Activated CD8-positive, alpha-beta T cell treated with anti-CD3 and anti-CD28 coated beads for 36 hours (primary cell): ENCODE data around the gene LYPD3. TPM values are rescaled to one million over a fixed set of nuclear protein-coding genes. Genes with fewer than 3 reads are reported as not detected.

Source experiments
- ATAC-seq: fragments of 200-7000 bp; cut with Tn5 transposase; one replicate; pipeline ENCODE4 v1.10.0; 2021; ENCODE audit warnings: mild to moderate bottlenecking, moderate library complexity
- CTCF ChIA-PET: fragments of 350-600 bp; sonication (Branson Sonifier 250); formaldehyde crosslinking; loops from one replicate; lab custom pipeline; 2021; ENCODE audit warnings: antibody characterized with exemption; lab: Charles Lee
- POLR2A ChIA-PET: fragments of 350-600 bp; sonication (Branson Sonifier 250); formaldehyde crosslinking; loops from one replicate; lab custom pipeline; 2021; ENCODE audit warnings: antibody characterized with exemption; lab: Charles Lee
- DNase-seq: peaks from one replicate; pipeline ENCODE4 v3.0.0-alpha.2; 2020
- H3K27ac Mint-ChIP-seq: one replicate; pipeline ENCODE4 v1.8.0; 2021; ENCODE audit warnings: mild to moderate bottlenecking, mixed read lengths
- H3K27me3 Mint-ChIP-seq: one replicate; pipeline ENCODE4 v1.8.0; 2021; ENCODE audit warnings: mixed read lengths
- H3K36me3 Mint-ChIP-seq: one replicate; pipeline ENCODE4 v1.8.0; 2021; ENCODE audit warnings: low read depth, mixed read lengths
- H3K4me1 Mint-ChIP-seq: one replicate; pipeline ENCODE4 v1.8.0; 2021; ENCODE audit warnings: low read depth, mixed read lengths
- H3K4me3 Mint-ChIP-seq: one replicate; pipeline ENCODE4 v1.8.0; 2021; ENCODE audit warnings: mild to moderate bottlenecking, moderate library complexity, mixed read lengths
- H3K9me3 Mint-ChIP-seq: one replicate; pipeline ENCODE4 v1.8.0; 2021; ENCODE audit warnings: mixed read lengths
- intact Hi-C: fragments of 100-400 bp; cut with micrococcal nuclease; formaldehyde crosslinking; loops from one replicate; pipeline ENCODE4 v1.10.0; 2022
- total RNA-seq, 2 experiments: library from RNA; stranded (reverse); gene quantifications; one replicate each; pipeline ENCODE4 v1.2.3, GENCODE V29; 2021
- TF ChIP-seq, protein P1 (sequence below): fragments of 200-600 bp; IDR thresholded peaks from one replicate; pipeline ENCODE4 v1.8.0; 2022; ENCODE audit warnings: antibody characterized with exemption, mild to moderate bottlenecking

LYPD3 gene
- total RNA-seq, 2 experiments from 2014 or later: 4.4 to 4.9 TPM

- peaks cover 7% of the 10 kb centered on the region for H3K4me1 Mint-ChIP-seq
- H3K9me3 Mint-ChIP-seq: no peaks in the 10 kb centered on the region
- intact Hi-C loops: no loop called here
- ChIA-PET CTCF (interaction anchor here (1.8 to 2.2 kb wide), 2 partner anchors 10 to 13 kb away, joined by 4 to 10 read pairs; no protein-coding TSS in a partner anchor), POLR2A (no interaction called here)
- H3K27ac Mint-ChIP-seq: no peak overlapping the region
- H3K36me3 Mint-ChIP-seq: no peaks in the 10 kb centered on the region
- no peaks in the 10 kb centered on the region for H3K27me3 Mint-ChIP-seq
- ATAC-seq (no peak), DNase-seq (no peak)
- no peak overlapping the region for H3K4me3 Mint-ChIP-seq
- TF ChIP-seq, protein P1, sequence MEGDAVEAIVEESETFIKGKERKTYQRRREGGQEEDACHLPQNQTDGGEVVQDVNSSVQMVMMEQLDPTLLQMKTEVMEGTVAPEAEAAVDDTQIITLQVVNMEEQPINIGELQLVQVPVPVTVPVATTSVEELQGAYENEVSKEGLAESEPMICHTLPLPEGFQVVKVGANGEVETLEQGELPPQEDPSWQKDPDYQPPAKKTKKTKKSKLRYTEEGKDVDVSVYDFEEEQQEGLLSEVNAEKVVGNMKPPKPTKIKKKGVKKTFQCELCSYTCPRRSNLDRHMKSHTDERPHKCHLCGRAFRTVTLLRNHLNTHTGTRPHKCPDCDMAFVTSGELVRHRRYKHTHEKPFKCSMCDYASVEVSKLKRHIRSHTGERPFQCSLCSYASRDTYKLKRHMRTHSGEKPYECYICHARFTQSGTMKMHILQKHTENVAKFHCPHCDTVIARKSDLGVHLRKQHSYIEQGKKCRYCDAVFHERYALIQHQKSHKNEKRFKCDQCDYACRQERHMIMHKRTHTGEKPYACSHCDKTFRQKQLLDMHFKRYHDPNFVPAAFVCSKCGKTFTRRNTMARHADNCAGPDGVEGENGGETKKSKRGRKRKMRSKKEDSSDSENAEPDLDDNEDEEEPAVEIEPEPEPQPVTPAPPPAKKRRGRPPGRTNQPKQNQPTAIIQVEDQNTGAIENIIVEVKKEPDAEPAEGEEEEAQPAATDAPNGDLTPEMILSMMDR: no peak
These were observed 42.7 kb downstream of the LYPD3 start for GRCh38 chr19:43422689-43423066.

DNA sequence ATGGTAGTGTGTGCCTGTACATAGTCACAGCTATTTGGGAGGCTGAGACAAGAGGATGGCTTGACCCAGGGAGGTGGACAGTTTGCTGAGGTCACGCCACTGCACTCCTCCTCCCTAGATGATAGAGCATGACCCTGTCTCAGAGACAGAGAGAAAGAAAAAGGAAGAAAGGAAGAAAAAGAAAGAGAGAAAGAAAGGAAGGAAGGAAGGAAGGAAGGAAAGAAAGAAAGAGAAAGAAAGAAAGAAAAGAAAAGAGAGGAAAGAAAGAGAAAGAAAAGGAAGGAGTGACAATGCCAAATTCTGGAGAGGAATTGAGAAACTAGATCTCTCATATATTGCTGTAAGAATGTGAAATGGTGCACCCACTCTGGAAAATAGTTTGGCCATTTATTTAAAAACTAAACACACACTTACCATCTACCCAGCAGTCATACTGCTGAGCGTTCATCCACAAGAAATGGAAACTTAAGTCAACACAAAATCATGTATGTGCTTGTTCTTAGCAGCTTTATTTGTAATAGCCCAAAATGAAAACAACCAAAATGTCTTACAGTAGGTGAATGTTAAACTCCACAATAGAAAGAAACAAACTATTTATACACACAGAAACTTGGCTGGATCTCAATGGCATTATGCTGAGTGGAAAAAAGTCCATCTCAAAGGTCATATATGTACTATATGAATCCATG is 43.3 kb downstream of the LYPD3 start:
- CTCF ChIA-PET: interaction anchor here (1.6 to 2.2 kb wide), 3 partner anchors 10 to 98 kb away, joined by 4 to 10 read pairs (median 5); no protein-coding TSS in a partner anchor
- no peak overlapping the region for H3K27ac Mint-ChIP-seq
- no peaks in the 10 kb centered on the region for H3K9me3 Mint-ChIP-seq
- H3K27me3 Mint-ChIP-seq: no peaks in the 10 kb centered on the region
- H3K4me3 Mint-ChIP-seq: no peak overlapping the region
- TF ChIP-seq, protein P1: no peak
- intact Hi-C loops: no loop called here
- no peak for ATAC-seq
- H3K4me1 Mint-ChIP-seq: peaks cover 7% of the 10 kb centered on the region
- DNase-seq: no peak
- POLR2A ChIA-PET: no interaction called here
- no peaks in the 10 kb centered on the region for H3K36me3 Mint-ChIP-seq

DNA sequence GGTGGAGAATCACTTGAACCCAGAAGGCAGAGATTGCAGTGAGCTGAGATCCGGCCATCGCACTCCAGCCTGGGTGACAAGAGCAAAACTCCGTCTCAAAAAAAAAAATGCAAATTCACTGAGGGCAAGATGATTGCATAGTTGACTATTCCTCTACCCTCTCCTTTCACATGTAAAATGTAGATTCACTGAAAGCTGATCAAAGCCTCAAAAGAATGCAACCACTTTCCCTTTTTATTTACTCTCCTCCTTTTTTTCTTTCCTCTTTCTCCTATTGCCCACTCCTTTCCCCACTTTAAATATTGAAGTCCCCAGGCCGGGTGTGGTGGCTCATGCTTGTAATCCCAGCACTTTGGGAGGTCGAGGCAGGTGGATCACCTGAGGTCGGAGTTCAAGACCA is 44.5 kb downstream of the LYPD3 start:
- H3K4me1 Mint-ChIP-seq: peaks cover 6% of the 10 kb centered on the region
- POLR2A ChIA-PET: no interaction called here
- H3K27me3 Mint-ChIP-seq: no peaks in the 10 kb centered on the region
- no peaks in the 10 kb centered on the region for H3K9me3 Mint-ChIP-seq
- no peak overlapping the region for H3K27ac Mint-ChIP-seq
- no peaks in the 10 kb centered on the region for H3K36me3 Mint-ChIP-seq
- TF ChIP-seq, protein P1: no peak
- CTCF ChIA-PET: interaction anchor here (1.0 to 2.2 kb wide), 3 partner anchors 11 to 99 kb away, joined by 3 to 10 read pairs (median 5); no protein-coding TSS in a partner anchor
- intact Hi-C loops: no loop called here
- DNase-seq (no peak), ATAC-seq (no peak)
- no peak overlapping the region for H3K4me3 Mint-ChIP-seq

GRCh38 chr19:43416951-43417623 is 48.3 kb downstream of the LYPD3 start:
- Mint-ChIP-seq H3K36me3 (no peaks in the 10 kb centered on the region), H3K27ac (no peak overlapping the region), H3K4me1 (no peaks in the 10 kb centered on the region), H3K27me3 (no peaks in the 10 kb centered on the region), H3K4me3 (no peak overlapping the region), H3K9me3 (no peaks in the 10 kb centered on the region)
- intact Hi-C loops: no loop called here
- DNase-seq: no peak
- ChIA-PET CTCF (interaction anchor here (1.1 to 2.8 kb wide), 4 partner anchors 10 to 102 kb away, joined by 3 to 12 read pairs (median 4); no protein-coding TSS in a partner anchor), POLR2A (no interaction called here)
- ATAC-seq: no peak
- TF ChIP-seq, protein P1: no peak

DNA sequence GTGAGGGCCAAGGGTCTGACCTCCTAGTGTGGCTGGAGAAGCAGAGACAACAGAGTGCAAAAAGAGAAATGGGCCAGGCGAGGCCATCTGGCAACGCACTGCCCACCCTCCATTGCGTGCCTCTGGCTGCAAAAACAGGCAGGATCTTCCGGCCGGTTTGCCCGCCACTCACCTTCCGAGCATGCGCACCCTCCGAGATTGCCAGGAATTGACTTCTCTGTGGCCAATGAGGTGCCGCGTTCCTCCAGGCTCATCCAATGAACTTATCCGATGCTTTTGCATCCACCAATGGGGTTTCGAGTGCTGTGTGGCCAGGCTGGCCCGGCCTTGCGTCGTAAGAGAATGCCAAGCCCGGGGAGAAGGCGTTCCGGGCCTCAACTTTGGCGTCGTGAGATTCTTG is 50.9 kb downstream of the LYPD3 start, which contains the start of gene TEX101:
TSS of gene TEX101 (plus strand) at position 337 of the 400 bp plus-strand sequence. CDS start 1,030 bp downstream, outside the sequence.
- H3K4me3 Mint-ChIP-seq: no peak within 1 kb of the TSS
- TF ChIP-seq, protein P1: no peak
- H3K27me3 Mint-ChIP-seq: no peaks in the 10 kb centered on the region
- no peaks in the 10 kb centered on the region for H3K4me1 Mint-ChIP-seq
- intact Hi-C loops: no loop called here
- H3K27ac Mint-ChIP-seq: no peak within 1 kb of the TSS
- no peaks in the 10 kb centered on the region for H3K9me3 Mint-ChIP-seq
- no peak for ATAC-seq
- no peaks in the 10 kb centered on the region for H3K36me3 Mint-ChIP-seq
- POLR2A ChIA-PET: no interaction called here
- CTCF ChIA-PET: interaction anchor here (1.0 kb wide), 1 partner anchor 11 kb away, joined by 3 read pairs; no protein-coding TSS in a partner anchor
- DNase-seq: no peak
